ENCODE data around the gene ITGA11. TPM values are rescaled to one million over a fixed set of nuclear protein-coding genes. Genes with fewer than 3 reads are reported as not detected.

The ITGA11 gene
- total and polyA plus RNA-seq, 2 of the 13 experiments (the other 11 are each of a cell fraction or from before 2014, with no cell fraction given), result not detected

DNA sequence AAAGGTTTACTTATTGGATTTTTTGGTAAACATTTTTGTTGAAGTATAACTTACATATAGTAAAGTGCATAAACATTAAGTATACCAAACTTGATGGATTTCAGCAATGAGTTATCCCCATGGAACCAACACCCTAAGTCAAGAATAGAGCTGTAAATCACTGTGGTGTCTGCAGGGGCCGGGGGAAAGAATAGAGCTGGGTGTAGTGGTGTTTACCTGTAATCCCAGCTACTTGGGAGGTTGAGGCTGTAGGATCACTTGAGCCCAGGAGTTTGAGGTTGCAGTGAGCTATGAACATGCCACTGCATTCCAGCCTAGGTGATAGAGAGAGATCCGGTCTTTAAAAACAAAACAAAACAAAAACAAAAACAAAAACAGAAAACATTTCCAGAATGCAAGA, 167.7 kb downstream of the ITGA11 start:
- POLR2A ChIA-PET, result interaction anchor here (2.8 kb wide), 1 partner anchor 13 kb away, joined by 9 read pairs; the partner anchor contains the start of gene FEM1B
- in situ Hi-C loops (cut with HindIII; ENCODE audit: extremely low pct_ligation_motif_present, low pct_unique_long_range_greater_than_20kb), result no loop called here
- H3K9me3 ChIP-seq (ENCODE audit: low read length), result no peaks in the 10 kb centered on the region
- TF ChIP-seq, protein P1, sequence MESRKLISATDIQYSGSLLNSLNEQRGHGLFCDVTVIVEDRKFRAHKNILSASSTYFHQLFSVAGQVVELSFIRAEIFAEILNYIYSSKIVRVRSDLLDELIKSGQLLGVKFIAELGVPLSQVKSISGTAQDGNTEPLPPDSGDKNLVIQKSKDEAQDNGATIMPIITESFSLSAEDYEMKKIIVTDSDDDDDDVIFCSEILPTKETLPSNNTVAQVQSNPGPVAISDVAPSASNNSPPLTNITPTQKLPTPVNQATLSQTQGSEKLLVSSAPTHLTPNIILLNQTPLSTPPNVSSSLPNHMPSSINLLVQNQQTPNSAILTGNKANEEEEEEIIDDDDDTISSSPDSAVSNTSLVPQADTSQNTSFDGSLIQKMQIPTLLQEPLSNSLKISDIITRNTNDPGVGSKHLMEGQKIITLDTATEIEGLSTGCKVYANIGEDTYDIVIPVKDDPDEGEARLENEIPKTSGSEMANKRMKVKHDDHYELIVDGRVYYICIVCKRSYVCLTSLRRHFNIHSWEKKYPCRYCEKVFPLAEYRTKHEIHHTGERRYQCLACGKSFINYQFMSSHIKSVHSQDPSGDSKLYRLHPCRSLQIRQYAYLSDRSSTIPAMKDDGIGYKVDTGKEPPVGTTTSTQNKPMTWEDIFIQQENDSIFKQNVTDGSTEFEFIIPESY (CRISPR knock-in tag; IDR thresholded peaks at IDR 0.05), result no peak
- TF ChIP-seq, protein P2, sequence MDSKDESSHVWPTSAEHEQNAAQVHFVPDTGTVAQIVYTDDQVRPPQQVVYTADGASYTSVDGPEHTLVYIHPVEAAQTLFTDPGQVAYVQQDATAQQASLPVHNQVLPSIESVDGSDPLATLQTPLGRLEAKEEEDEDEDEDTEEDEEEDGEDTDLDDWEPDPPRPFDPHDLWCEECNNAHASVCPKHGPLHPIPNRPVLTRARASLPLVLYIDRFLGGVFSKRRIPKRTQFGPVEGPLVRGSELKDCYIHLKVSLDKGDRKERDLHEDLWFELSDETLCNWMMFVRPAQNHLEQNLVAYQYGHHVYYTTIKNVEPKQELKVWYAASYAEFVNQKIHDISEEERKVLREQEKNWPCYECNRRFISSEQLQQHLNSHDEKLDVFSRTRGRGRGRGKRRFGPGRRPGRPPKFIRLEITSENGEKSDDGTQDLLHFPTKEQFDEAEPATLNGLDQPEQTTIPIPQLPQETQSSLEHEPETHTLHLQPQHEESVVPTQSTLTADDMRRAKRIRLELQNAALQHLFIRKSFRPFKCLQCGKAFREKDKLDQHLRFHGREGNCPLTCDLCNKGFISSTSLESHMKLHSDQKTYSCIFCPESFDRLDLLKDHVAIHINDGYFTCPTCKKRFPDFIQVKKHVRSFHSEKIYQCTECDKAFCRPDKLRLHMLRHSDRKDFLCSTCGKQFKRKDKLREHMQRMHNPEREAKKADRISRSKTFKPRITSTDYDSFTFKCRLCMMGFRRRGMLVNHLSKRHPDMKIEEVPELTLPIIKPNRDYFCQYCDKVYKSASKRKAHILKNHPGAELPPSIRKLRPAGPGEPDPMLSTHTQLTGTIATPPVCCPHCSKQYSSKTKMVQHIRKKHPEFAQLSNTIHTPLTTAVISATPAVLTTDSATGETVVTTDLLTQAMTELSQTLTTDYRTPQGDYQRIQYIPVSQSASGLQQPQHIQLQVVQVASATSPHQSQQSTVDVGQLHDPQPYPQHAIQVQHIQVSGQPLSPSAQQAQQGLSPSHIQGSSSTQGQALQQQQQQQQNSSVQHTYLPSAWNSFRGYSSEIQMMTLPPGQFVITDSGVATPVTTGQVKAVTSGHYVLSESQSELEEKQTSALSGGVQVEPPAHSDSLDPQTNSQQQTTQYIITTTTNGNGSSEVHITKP (CRISPR knock-in tag; IDR thresholded peaks at IDR 0.05; ENCODE audit: low read depth), result no peak
- no peak for TF ChIP-seq ZNF891 (CRISPR knock-in tag; IDR thresholded peaks at IDR 0.05)
- TF ChIP-seq, protein P3, sequence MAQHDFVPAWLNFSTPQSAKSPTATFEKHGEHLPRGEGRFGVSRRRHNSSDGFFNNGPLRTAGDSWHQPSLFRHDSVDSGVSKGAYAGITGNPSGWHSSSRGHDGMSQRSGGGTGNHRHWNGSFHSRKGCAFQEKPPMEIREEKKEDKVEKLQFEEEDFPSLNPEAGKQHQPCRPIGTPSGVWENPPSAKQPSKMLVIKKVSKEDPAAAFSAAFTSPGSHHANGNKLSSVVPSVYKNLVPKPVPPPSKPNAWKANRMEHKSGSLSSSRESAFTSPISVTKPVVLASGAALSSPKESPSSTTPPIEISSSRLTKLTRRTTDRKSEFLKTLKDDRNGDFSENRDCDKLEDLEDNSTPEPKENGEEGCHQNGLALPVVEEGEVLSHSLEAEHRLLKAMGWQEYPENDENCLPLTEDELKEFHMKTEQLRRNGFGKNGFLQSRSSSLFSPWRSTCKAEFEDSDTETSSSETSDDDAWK (CRISPR knock-in tag; IDR thresholded peaks at IDR 0.05), result no peak
- H3K36me3 ChIP-seq (replicated peaks in 1 of 2; ENCODE audit: control insufficient read depth in 1 of 2, insufficient read depth in 2 of 2, low read length in 2 of 2), result no peaks in the 10 kb centered on the region
- no peaks in the 10 kb centered on the region for H4K20me1 ChIP-seq (ENCODE audit: insufficient read depth, low read length)
- no peak overlapping the region for H3K9ac ChIP-seq (ENCODE audit: insufficient read depth, low read depth, low read length)
- no peak overlapping the region for H3K4me2 ChIP-seq (ENCODE audit: low read depth, low read length)
- no peaks in the 10 kb centered on the region for H3K79me2 ChIP-seq (ENCODE audit: insufficient read depth, low read length)
- 5% methylated on average over 2 of the region's 2 CpGs for WGBS (ENCODE audit: low lambda C conversion rate)
- no peak overlapping the region for H3K27ac ChIP-seq (ENCODE audit: extremely low read length, insufficient read depth, low read length)
- no peak for FAIRE-seq
- no TSS peak for BruUV-seq (replicated peaks)
- peaks cover 6% of the 10 kb centered on the region; the same call in 1 of the 2 replicates for H3K4me1 ChIP-seq (ENCODE audit: insufficient read depth, low read length)
- no peak for DNase-seq (ENCODE audit: low spot score)
- H3K27me3 ChIP-seq (ENCODE audit: control insufficient read depth in 1 of 2, insufficient read depth in 2 of 2, low read length in 2 of 2), result 0 out of 5 replicates have a peak, but pooled peaks cover 0 to 2% of the 10 kb centered on the region in 2 experiments
- no peak for ATAC-seq
- H3K4me3 ChIP-seq (replicated peaks in 1 of 3; ENCODE audit: insufficient read depth in 1 of 3, low read depth in 2 of 3, low read length in 3 of 3), result no peak overlapping the region
- H2AFZ ChIP-seq (ENCODE audit: low read length), result no peak overlapping the region
- CTCF ChIA-PET (ENCODE audit: low intra/inter-chr PET ratio, low total read pairs), result no interaction called here
- intact Hi-C loops (cut with micrococcal nuclease; ENCODE audit: unreplicated experiment), result no loop called here
